Gastrocnemius medialis (tissue), 4 donors: Measurements from ENCODE around the gene OGFOD2.

Source experiments
- POLR2A ChIP-seq, 2 donors: fragments of 450-650 bp; IDR thresholded peaks; one replicate each; pipeline ENCODE4 v1.6.1; 2017; ENCODE audit warnings: antibody characterized with exemption in 2 of 2, mild to moderate bottlenecking in 2 of 2, moderate library complexity in 2 of 2
- TF ChIP-seq, protein P1 (sequence below), 5 experiments: fragments of 450-650 bp in 3 of 5; fragments of 200-600 bp in 2 of 5; sonication (generic) in 2 of 5; IDR thresholded peaks in 4 of 5; conservative IDR thresholded peaks in 1 of 5; 1 replicate in 4 of 5; 2 replicates in 1 of 5; pipeline ENCODE4 v1.5.1; 2016 to 2019; ENCODE audit warnings: antibody characterized with exemption in 5 of 5, mild to moderate bottlenecking in 3 of 5, moderate library complexity in 3 of 5

DNA sequence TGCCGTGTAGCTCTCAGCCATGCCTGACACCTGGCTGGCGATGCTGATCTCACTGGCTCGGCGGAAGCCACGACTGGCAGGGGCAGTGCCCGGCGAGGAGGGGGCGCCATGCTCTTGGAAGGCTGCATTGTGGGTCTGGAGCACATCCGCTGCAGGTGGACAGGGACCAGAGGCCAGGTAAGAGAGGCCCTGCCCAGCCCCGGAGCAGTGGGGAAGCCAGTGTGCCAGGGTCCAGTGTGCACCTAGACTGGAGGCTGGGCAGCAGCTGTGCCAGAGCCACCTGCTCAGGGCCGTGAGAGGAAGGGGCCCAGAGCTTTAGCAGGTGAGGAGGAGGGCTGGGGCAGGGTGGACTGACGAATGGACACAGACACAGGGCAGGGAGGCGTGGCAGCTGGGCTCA, 15.5 kb downstream of the OGFOD2 start:
- TF ChIP-seq POLR2A (IDR thresholded peaks at IDR 0.05), result no peak
- TF ChIP-seq, protein P1, sequence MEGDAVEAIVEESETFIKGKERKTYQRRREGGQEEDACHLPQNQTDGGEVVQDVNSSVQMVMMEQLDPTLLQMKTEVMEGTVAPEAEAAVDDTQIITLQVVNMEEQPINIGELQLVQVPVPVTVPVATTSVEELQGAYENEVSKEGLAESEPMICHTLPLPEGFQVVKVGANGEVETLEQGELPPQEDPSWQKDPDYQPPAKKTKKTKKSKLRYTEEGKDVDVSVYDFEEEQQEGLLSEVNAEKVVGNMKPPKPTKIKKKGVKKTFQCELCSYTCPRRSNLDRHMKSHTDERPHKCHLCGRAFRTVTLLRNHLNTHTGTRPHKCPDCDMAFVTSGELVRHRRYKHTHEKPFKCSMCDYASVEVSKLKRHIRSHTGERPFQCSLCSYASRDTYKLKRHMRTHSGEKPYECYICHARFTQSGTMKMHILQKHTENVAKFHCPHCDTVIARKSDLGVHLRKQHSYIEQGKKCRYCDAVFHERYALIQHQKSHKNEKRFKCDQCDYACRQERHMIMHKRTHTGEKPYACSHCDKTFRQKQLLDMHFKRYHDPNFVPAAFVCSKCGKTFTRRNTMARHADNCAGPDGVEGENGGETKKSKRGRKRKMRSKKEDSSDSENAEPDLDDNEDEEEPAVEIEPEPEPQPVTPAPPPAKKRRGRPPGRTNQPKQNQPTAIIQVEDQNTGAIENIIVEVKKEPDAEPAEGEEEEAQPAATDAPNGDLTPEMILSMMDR (IDR thresholded peaks at IDR 0.05 in 4 of 5, conservative IDR thresholded peaks at IDR 0.05 in 1 of 5), result no peak
